GM21447 (cell line): ENCODE data around the gene NSD1.

Source experiments
- ATAC-seq: cut with Tn5 transposase; IDR thresholded peaks from one replicate; pipeline ENCODE4 v1.9.1; 2021; ENCODE audit not compliant: unreplicated experiment

The NSD1 gene

GRCh38 chr5:177133096-177133852, at the start of gene NSD1:
Gene NSD1 (plus strand): TSS chr5:177133773. CDS start chr5:177135104, 1,331 bp downstream.
- peak; percentile 57 for ATAC-seq

GRCh38 chr5:177084175-177084574, 49.4 kb upstream of the NSD1 start:
- no peak for ATAC-seq

DNA sequence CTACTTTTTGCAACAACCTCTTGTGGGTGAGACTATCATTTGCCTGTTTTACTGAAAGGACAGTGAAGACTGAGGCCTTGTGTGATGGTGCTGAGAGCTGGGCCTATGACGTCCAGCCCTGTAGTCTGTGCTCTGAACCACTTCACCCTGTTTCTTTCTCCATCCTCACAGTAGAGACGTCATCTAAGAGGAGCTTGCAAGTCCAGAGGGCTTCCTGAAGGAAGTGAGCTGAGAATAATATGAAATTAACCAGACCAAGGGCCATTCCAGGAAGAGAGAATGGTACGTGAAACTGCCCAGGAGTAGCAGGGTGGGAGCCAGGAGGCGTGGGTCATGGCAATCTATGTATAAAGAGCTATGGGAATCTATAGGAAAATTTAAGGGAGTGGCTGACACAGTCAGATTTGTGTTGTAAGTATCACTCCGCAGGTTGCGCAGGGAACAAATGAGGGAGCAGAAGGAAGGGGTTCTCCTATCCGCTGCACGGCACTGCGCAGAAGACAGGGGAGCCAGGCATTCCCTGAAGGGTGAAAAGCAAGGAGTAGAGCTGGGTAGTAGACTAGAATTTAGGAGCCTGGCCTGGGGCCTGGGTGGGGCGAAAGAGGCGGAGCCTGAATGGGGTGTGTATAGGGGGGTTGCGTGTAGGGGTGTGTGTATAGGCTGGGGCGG, 47.5 kb upstream of the NSD1 start:
- no peak for ATAC-seq

GRCh38 chr5:177086654-177087397, 46.7 kb upstream of the NSD1 start, which contains the start of gene FGFR4:
Gene FGFR4 (plus strand): TSS chr5:177086915. CDS start chr5:177089603, 2,688 bp downstream.
- ATAC-seq: peak; percentile 60

- ATAC-seq: no peak
Observed at GRCh38 chr5:177087398-177088005, 46.1 kb upstream of the NSD1 start.

- ATAC-seq: no peak
Observed at GRCh38 chr5:177089127-177089526, 44.4 kb upstream of the NSD1 start.

DNA sequence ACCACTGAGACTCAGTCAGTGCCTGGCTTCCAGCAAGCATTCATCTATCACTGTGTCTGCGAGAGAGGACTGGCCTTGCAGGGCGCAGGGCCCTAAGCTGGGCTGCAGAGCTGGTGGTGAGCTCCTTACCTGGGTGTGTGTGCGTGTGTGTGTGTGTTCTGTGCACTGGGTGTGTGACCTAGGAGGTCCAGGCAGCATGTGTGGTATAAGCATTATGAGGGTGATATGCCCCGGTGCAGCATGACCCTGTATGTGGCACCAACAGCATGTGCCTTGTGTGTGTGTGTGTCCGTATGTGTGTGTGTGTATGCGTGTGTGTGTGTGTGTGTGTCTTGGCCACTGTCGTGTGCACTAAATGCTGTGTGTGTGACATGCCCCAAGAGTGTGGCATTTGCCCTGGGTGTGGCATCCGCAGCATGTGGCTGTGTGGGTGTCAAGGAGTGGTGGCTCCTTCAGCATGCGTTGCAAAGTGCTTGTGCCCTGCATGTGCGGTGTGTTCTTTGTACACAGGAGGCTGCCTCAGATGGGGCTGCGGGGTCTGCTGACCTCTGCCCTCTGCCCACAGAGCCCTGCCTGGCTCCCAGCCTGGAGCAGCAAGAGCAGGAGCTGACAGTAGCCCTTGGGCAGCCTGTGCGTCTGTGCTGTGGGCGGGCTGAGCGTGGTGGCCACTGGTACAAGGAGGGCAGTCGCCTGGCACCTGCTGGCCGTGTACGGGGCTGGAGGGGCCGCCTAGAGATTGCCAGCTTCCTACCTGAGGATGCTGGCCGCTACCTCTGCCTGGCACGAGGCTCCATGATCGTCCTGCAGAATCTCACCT, 43.5 kb upstream of the NSD1 start:
- no peak for ATAC-seq

- no peak for ATAC-seq
Observed at GRCh38 chr5:177090813-177091212, 42.8 kb upstream of the NSD1 start.

- no peak for ATAC-seq
Observed at GRCh38 chr5:177091232-177091631, 42.3 kb upstream of the NSD1 start.

- no peak for ATAC-seq
Observed at GRCh38 chr5:177092178-177093081, 41.1 kb upstream of the NSD1 start.

DNA sequence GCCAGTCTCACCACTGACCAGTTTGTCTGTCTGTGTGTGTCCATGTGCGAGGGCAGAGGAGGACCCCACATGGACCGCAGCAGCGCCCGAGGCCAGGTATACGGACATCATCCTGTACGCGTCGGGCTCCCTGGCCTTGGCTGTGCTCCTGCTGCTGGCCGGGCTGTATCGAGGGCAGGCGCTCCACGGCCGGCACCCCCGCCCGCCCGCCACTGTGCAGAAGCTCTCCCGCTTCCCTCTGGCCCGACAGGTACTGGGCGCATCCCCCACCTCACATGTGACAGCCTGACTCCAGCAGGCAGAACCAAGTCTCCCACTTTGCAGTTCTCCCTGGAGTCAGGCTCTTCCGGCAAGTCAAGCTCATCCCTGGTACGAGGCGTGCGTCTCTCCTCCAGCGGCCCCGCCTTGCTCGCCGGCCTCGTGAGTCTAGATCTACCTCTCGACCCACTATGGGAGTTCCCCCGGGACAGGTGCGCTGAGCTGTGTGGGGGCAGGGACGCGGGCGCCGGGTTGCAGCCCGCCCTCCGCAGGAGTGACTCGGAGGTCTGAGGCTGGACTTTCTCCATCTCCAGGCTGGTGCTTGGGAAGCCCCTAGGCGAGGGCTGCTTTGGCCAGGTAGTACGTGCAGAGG, 40.4 kb upstream of the NSD1 start:
- no peak for ATAC-seq

GRCh38 chr5:177093803-177094202, 39.8 kb upstream of the NSD1 start:
- no peak for ATAC-seq

DNA sequence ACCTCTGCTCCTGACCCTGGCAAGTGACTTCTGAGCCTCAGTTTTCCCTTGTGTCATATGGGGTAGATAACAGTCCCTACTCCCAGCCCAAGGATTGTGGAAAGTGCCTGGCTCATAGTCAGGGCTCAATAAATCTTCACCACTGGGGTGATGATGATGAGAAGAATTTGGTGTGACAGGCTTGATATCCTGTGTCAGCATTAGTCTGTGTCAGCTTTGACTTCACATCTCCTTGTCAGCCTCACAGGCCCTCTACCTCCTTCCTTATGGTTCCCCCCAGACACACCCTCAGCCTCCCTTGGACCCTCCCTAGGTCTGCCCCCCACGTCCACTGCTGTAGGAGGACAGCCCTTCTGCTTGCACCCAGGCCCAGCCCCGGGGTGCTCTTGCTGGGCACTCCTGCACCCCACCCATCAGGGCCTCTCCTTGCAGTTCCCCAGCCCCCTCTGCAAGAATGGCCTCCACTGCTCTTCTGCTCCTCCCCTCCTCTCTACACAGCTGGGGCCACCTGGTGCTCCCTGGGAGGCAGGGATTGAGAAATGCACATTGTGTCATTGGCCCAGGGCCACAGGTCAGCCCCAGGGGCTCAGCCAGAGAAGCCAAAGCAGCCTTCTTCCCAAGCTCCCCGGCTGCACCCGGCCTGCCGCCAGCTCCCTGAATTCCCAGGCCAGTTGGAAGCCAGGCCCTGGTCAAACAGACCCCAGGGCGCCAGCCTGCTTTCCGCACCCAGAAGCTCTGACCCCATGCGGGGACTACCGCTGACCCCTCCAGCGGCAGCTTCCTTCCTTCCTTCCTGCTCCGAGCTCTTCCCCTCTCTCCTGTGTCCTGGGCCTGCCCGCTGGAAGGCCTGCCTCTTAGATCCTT, 39.1 kb upstream of the NSD1 start:
- no peak for ATAC-seq

GRCh38 chr5:177095088-177095669, 38.4 kb upstream of the NSD1 start:
- no peak for ATAC-seq

- no peak for ATAC-seq
Observed at GRCh38 chr5:177096162-177097015, 37.2 kb upstream of the NSD1 start.
